ENCODE results near the gene PDE1A.

Gene PDE1A

GRCh38 chr2:182166406-182166805 is 260.4 kb downstream of the PDE1A start:
- DNase-seq (ENCODE audit: low spot score in 2 of 2): no peak
- Mint-ChIP-seq H3K27ac (ENCODE audit: low read depth) (no peak overlapping the region), H3K27me3 (peaks cover 16% of the 10 kb centered on the region), H3K36me3 (ENCODE audit: insufficient read depth) (no peaks in the 10 kb centered on the region), H3K9me3 (no peaks in the 10 kb centered on the region), H3K4me1 (no peaks in the 10 kb centered on the region), H3K4me3 (no peak overlapping the region)
- ATAC-seq (replicated peaks; ENCODE audit: extremely low read depth, poor library complexity, severe bottlenecking): no peak

GRCh38 chr2:182165202-182165601 is 261.6 kb downstream of the PDE1A start:
- Mint-ChIP-seq H3K27me3 (peaks cover 16% of the 10 kb centered on the region), H3K36me3 (ENCODE audit: insufficient read depth) (no peaks in the 10 kb centered on the region), H3K27ac (ENCODE audit: low read depth) (no peak overlapping the region), H3K4me3 (no peak overlapping the region), H3K4me1 (no peaks in the 10 kb centered on the region), H3K9me3 (no peaks in the 10 kb centered on the region)
- DNase-seq (ENCODE audit: low spot score in 2 of 2): no peak
- no peak for ATAC-seq (replicated peaks; ENCODE audit: extremely low read depth, poor library complexity, severe bottlenecking)

GRCh38 chr2:182164686-182165085 is 262.1 kb downstream of the PDE1A start:
- Mint-ChIP-seq H3K4me3 (no peak overlapping the region), H3K27ac (ENCODE audit: low read depth) (no peak overlapping the region), H3K36me3 (ENCODE audit: insufficient read depth) (no peaks in the 10 kb centered on the region), H3K9me3 (no peaks in the 10 kb centered on the region), H3K4me1 (no peaks in the 10 kb centered on the region), H3K27me3 (peaks cover 16% of the 10 kb centered on the region)
- ATAC-seq (replicated peaks; ENCODE audit: extremely low read depth, poor library complexity, severe bottlenecking) (no peak), DNase-seq (ENCODE audit: low spot score in 2 of 2) (no peak)

- no peak for DNase-seq (ENCODE audit: low spot score in 2 of 2)
Observed at GRCh38 chr2:182163878-182164277, 263.0 kb downstream of the PDE1A start.

GRCh38 chr2:182148344-182148743 is 278.5 kb downstream of the PDE1A start:
- no peaks in the 10 kb centered on the region for H3K36me3 Mint-ChIP-seq (ENCODE audit: insufficient read depth)
- H3K27me3 Mint-ChIP-seq: no peaks in the 10 kb centered on the region
- H3K27ac Mint-ChIP-seq (ENCODE audit: low read depth): no peak overlapping the region
- DNase-seq (ENCODE audit: low spot score in 2 of 2) (no peak), ATAC-seq (replicated peaks; ENCODE audit: extremely low read depth, poor library complexity, severe bottlenecking) (no peak)
- H3K4me1 Mint-ChIP-seq: no peaks in the 10 kb centered on the region
- no peaks in the 10 kb centered on the region for H3K9me3 Mint-ChIP-seq
- no peak overlapping the region for H3K4me3 Mint-ChIP-seq

More at GRCh38 chr2:182163878-182164277, 263.0 kb downstream of the PDE1A start:
- Mint-ChIP-seq H3K27ac (ENCODE audit: low read depth) (no peak overlapping the region), H3K4me3 (no peak overlapping the region), H3K27me3 (peaks cover 16% of the 10 kb centered on the region), H3K36me3 (ENCODE audit: insufficient read depth) (no peaks in the 10 kb centered on the region), H3K4me1 (no peaks in the 10 kb centered on the region), H3K9me3 (no peaks in the 10 kb centered on the region)
- no peak for ATAC-seq (replicated peaks; ENCODE audit: extremely low read depth, poor library complexity, severe bottlenecking)

GRCh38 chr2:182144776-182145165 is 282.1 kb downstream of the PDE1A start:
- no peak for DNase-seq (ENCODE audit: low spot score in 2 of 2)
- H3K27me3 Mint-ChIP-seq: peaks cover 11% of the 10 kb centered on the region

GRCh38 chr2:182144041-182144775 is 282.6 kb downstream of the PDE1A start:
- Mint-ChIP-seq H3K27ac (ENCODE audit: low read depth) (no peak overlapping the region), H3K36me3 (ENCODE audit: insufficient read depth) (no peaks in the 10 kb centered on the region), H3K4me3 (no peak overlapping the region), H3K27me3 (peaks cover 11% of the 10 kb centered on the region), H3K4me1 (no peaks in the 10 kb centered on the region), H3K9me3 (no peaks in the 10 kb centered on the region)
- ATAC-seq (replicated peaks; ENCODE audit: extremely low read depth, poor library complexity, severe bottlenecking) (no peak), DNase-seq (ENCODE audit: low spot score in 2 of 2) (no peak)

More at GRCh38 chr2:182144776-182145165, 282.1 kb downstream of the PDE1A start:
- Mint-ChIP-seq H3K27ac (ENCODE audit: low read depth) (no peak overlapping the region), H3K4me3 (no peak overlapping the region), H3K4me1 (no peaks in the 10 kb centered on the region), H3K36me3 (ENCODE audit: insufficient read depth) (no peaks in the 10 kb centered on the region), H3K9me3 (no peaks in the 10 kb centered on the region)
- no peak for ATAC-seq (replicated peaks; ENCODE audit: extremely low read depth, poor library complexity, severe bottlenecking)

- Mint-ChIP-seq H3K27ac (ENCODE audit: low read depth) (no peak overlapping the region), H3K27me3 (peaks cover 24% of the 10 kb centered on the region), H3K4me1 (no peaks in the 10 kb centered on the region), H3K36me3 (ENCODE audit: insufficient read depth) (no peaks in the 10 kb centered on the region), H3K4me3 (no peak overlapping the region), H3K9me3 (no peaks in the 10 kb centered on the region)
- ATAC-seq (replicated peaks; ENCODE audit: extremely low read depth, poor library complexity, severe bottlenecking): no peak
- DNase-seq (ENCODE audit: low spot score in 2 of 2): no peak
Observed at GRCh38 chr2:182142062-182142461, 284.8 kb downstream of the PDE1A start.

GRCh38 chr2:182134201-182134600 is 292.6 kb downstream of the PDE1A start:
- no peaks in the 10 kb centered on the region for H3K9me3 Mint-ChIP-seq
- H3K27ac Mint-ChIP-seq (ENCODE audit: low read depth): no peak overlapping the region
- no peaks in the 10 kb centered on the region for H3K36me3 Mint-ChIP-seq (ENCODE audit: insufficient read depth)
- H3K4me1 Mint-ChIP-seq: no peaks in the 10 kb centered on the region
- peaks cover 13% of the 10 kb centered on the region for H3K27me3 Mint-ChIP-seq
- ATAC-seq (replicated peaks; ENCODE audit: extremely low read depth, poor library complexity, severe bottlenecking) (no peak), DNase-seq (ENCODE audit: low spot score in 2 of 2) (no peak)
- H3K4me3 Mint-ChIP-seq: no peak overlapping the region

- DNase-seq (ENCODE audit: low spot score in 2 of 2) (no peak), ATAC-seq (replicated peaks; ENCODE audit: extremely low read depth, poor library complexity, severe bottlenecking) (no peak)
- H3K9me3 Mint-ChIP-seq: no peaks in the 10 kb centered on the region
- H3K36me3 Mint-ChIP-seq (ENCODE audit: insufficient read depth): no peaks in the 10 kb centered on the region
- H3K27me3 Mint-ChIP-seq: peaks cover 8% of the 10 kb centered on the region
- no peak overlapping the region for H3K4me3 Mint-ChIP-seq
- no peak overlapping the region for H3K27ac Mint-ChIP-seq (ENCODE audit: low read depth)
- H3K4me1 Mint-ChIP-seq: no peaks in the 10 kb centered on the region
Observed at GRCh38 chr2:182133195-182133891, 293.5 kb downstream of the PDE1A start.

- Mint-ChIP-seq H3K27ac (ENCODE audit: low read depth) (no peak overlapping the region), H3K4me3 (no peak overlapping the region), H3K36me3 (ENCODE audit: insufficient read depth) (no peaks in the 10 kb centered on the region), H3K9me3 (no peaks in the 10 kb centered on the region), H3K4me1 (no peaks in the 10 kb centered on the region), H3K27me3 (peaks cover 1% of the 10 kb centered on the region)
- no peak for DNase-seq (ENCODE audit: low spot score in 2 of 2)
- ATAC-seq (replicated peaks; ENCODE audit: extremely low read depth, poor library complexity, severe bottlenecking): no peak
Observed at GRCh38 chr2:182132605-182133004, 294.2 kb downstream of the PDE1A start.

GRCh38 chr2:182128821-182129707 is 297.8 kb downstream of the PDE1A start:
- DNase-seq (ENCODE audit: low spot score in 2 of 2) (no peak), ATAC-seq (replicated peaks; ENCODE audit: extremely low read depth, poor library complexity, severe bottlenecking) (no peak)
- Mint-ChIP-seq H3K4me1 (no peaks in the 10 kb centered on the region), H3K36me3 (ENCODE audit: insufficient read depth) (no peaks in the 10 kb centered on the region), H3K9me3 (no peaks in the 10 kb centered on the region), H3K4me3 (no peak overlapping the region), H3K27me3 (no peaks in the 10 kb centered on the region), H3K27ac (ENCODE audit: low read depth) (no peak overlapping the region)
